ENCODE results near the gene METTL27.
A peak's percentile ranks its signal among the peaks of the same experiment; 100 is the strongest.

METTL27 gene

GRCh38 chr7:73860859-73861258 is 18.5 kb upstream of the METTL27 start, which contains the start of gene TMEM270:
TMEM270 (plus strand) TSS chr7:73861159; CDS start chr7:73861195, 36 bp downstream.
- H3K9ac ChIP-seq (ENCODE audit: low read depth, low read length, poor library complexity, severe bottlenecking) = no peak within 1 kb of the TSS
- no peaks in the 10 kb centered on the region for H3K27me3 ChIP-seq (ENCODE audit: insufficient read depth, low read length, poor library complexity, severe bottlenecking)
- peaks cover 1% of the 10 kb centered on the region for H3K4me1 ChIP-seq (ENCODE audit: insufficient read depth, low read length, poor library complexity, severe bottlenecking)
- H3K4me2 ChIP-seq (ENCODE audit: low read depth, low read length, poor library complexity, severe bottlenecking) = no peak within 1 kb of the TSS
- H3K9me2 ChIP-seq (replicated peaks; ENCODE audit: low read depth, low read length) = no peaks in the 10 kb centered on the region
- H4K20me1 ChIP-seq (ENCODE audit: insufficient read depth, low read length, poor library complexity, severe bottlenecking) = no peaks in the 10 kb centered on the region
- H3K9me3 ChIP-seq (ENCODE audit: insufficient read depth, low read depth, low read length) = no peaks in the 10 kb centered on the region
- no peaks in the 10 kb centered on the region for H3K79me2 ChIP-seq (ENCODE audit: insufficient read depth, low read length)
- H3K36me3 ChIP-seq (ENCODE audit: insufficient read depth, low read length) = no peaks in the 10 kb centered on the region
- H3K4me3 ChIP-seq (ENCODE audit: low read length, poor library complexity, severe bottlenecking) = no peak within 1 kb of the TSS
- no peak within 1 kb of the TSS for H2AFZ ChIP-seq (ENCODE audit: low read length)
- no peak for TF ChIP-seq EZH2phosphoT487 (IDR thresholded peaks at IDR 0.05; ENCODE audit: borderline replicate concordance)
- TF ChIP-seq CTCF (conservative IDR thresholded peaks at IDR 0.05; ENCODE audit: low read length) = no peak
- no peaks in the 10 kb centered on the region for H3F3A ChIP-seq (ENCODE audit: low read depth)

- H3K36me3 ChIP-seq (ENCODE audit: insufficient read depth, low read length) = no peaks in the 10 kb centered on the region
- H3K9me2 ChIP-seq (replicated peaks; ENCODE audit: low read depth, low read length) = no peaks in the 10 kb centered on the region
- H3F3A ChIP-seq (ENCODE audit: low read depth) = no peaks in the 10 kb centered on the region
- H3K4me3 ChIP-seq (ENCODE audit: low read length, poor library complexity, severe bottlenecking) = no peak overlapping the region
- H3K27me3 ChIP-seq (ENCODE audit: insufficient read depth, low read length, poor library complexity, severe bottlenecking) = no peaks in the 10 kb centered on the region
- H2AFZ ChIP-seq (ENCODE audit: low read length) = 0 out of 2 replicates have a peak overlapping the region, but pooled peaks have one; percentile 4
- H3K9me3 ChIP-seq (ENCODE audit: insufficient read depth, low read depth, low read length) = no peaks in the 10 kb centered on the region
- no peak for TF ChIP-seq CTCF (conservative IDR thresholded peaks at IDR 0.05; ENCODE audit: low read length)
- TF ChIP-seq EZH2phosphoT487 (IDR thresholded peaks at IDR 0.05; ENCODE audit: borderline replicate concordance) = no peak
- H3K9ac ChIP-seq (ENCODE audit: low read depth, low read length, poor library complexity, severe bottlenecking) = no peak overlapping the region
- H3K79me2 ChIP-seq (ENCODE audit: insufficient read depth, low read length) = no peaks in the 10 kb centered on the region
- H4K20me1 ChIP-seq (ENCODE audit: insufficient read depth, low read length, poor library complexity, severe bottlenecking) = no peaks in the 10 kb centered on the region
- H3K4me2 ChIP-seq (ENCODE audit: low read depth, low read length, poor library complexity, severe bottlenecking) = no peak overlapping the region
- peaks cover 4% of the 10 kb centered on the region for H3K4me1 ChIP-seq (ENCODE audit: insufficient read depth, low read length, poor library complexity, severe bottlenecking)
Measured at GRCh38 chr7:73858807-73859206, 16.5 kb upstream of the METTL27 start.

GRCh38 chr7:73856941-73857340 is 14.6 kb upstream of the METTL27 start:
- Histone ChIP-seq H3F3A (ENCODE audit: low read depth) (no peaks in the 10 kb centered on the region), H3K9me3 (ENCODE audit: insufficient read depth, low read depth, low read length) (no peaks in the 10 kb centered on the region), H3K27me3 (ENCODE audit: insufficient read depth, low read length, poor library complexity, severe bottlenecking) (no peaks in the 10 kb centered on the region), H3K4me2 (ENCODE audit: low read depth, low read length, poor library complexity, severe bottlenecking) (no peak overlapping the region), H3K9ac (ENCODE audit: low read depth, low read length, poor library complexity, severe bottlenecking) (no peak overlapping the region), H2AFZ (ENCODE audit: low read length) (no peak overlapping the region), H4K20me1 (ENCODE audit: insufficient read depth, low read length, poor library complexity, severe bottlenecking) (no peaks in the 10 kb centered on the region), H3K36me3 (ENCODE audit: insufficient read depth, low read length) (no peaks in the 10 kb centered on the region), H3K4me1 (ENCODE audit: insufficient read depth, low read length, poor library complexity, severe bottlenecking) (peaks cover 4% of the 10 kb centered on the region), H3K9me2 (replicated peaks; ENCODE audit: low read depth, low read length) (no peaks in the 10 kb centered on the region), H3K4me3 (ENCODE audit: low read length, poor library complexity, severe bottlenecking) (no peak overlapping the region), H3K79me2 (ENCODE audit: insufficient read depth, low read length) (no peaks in the 10 kb centered on the region)
- no peak for TF ChIP-seq CTCF (conservative IDR thresholded peaks at IDR 0.05; ENCODE audit: low read length)
- TF ChIP-seq EZH2phosphoT487 (IDR thresholded peaks at IDR 0.05; ENCODE audit: borderline replicate concordance) = no peak

Measured in Loucy (cell line).